GM12878 (cell line): ENCODE results near the gene USP21. TPM values are rescaled to one million over a fixed set of nuclear protein-coding genes. Genes with fewer than 3 reads are reported as not detected.

Experiments
- CBX5 ChIP-seq: sonication (generic); IDR thresholded peaks from 2 replicates; pipeline ENCODE4 v1.6.1; 2016; ENCODE audit warnings: low read depth, moderate library complexity, mild to moderate bottlenecking, inconsistent platforms
- CHD2 ChIP-seq: IDR thresholded peaks from 2 replicates; pipeline ENCODE4 v1.6.1; 2011; ENCODE audit warnings: low read depth, low read length, improper control_type of control experiment, borderline replicate concordance
- HDGF ChIP-seq: fragments of 450-650 bp; IDR thresholded peaks from 2 replicates; pipeline ENCODE4 v1.6.1; 2016; ENCODE audit warnings: antibody characterized with exemption
- JUNB ChIP-seq: IDR thresholded peaks from 2 replicates; pipeline ENCODE4 v1.6.1; 2016; ENCODE audit warnings: antibody characterized with exemption, mild to moderate bottlenecking
- MEF2A ChIP-seq: IDR thresholded peaks from 2 replicates; pipeline ENCODE4 v1.6.1; 2011; ENCODE audit warnings: low read depth, mild to moderate bottlenecking, low read length, moderate library complexity; ENCODE audit not compliant: insufficient read depth
- MYB ChIP-seq: fragments of 150-350 bp; IDR thresholded peaks from 2 replicates; pipeline ENCODE4 v1.6.1; 2014; ENCODE audit warnings: mild to moderate bottlenecking, low read depth, low read length, borderline replicate concordance
- NFXL1 ChIP-seq: fragments of 450-650 bp; IDR thresholded peaks from 2 replicates; pipeline ENCODE4 v1.6.1; 2017; ENCODE audit warnings: antibody characterized with exemption, mild to moderate bottlenecking, borderline replicate concordance
- NR2F1 ChIP-seq: fragments of 450-650 bp; conservative IDR thresholded peaks from 2 replicates; pipeline ENCODE4 v1.6.1; 2017; ENCODE audit warnings: mild to moderate bottlenecking
- RCOR1 ChIP-seq: conservative IDR thresholded peaks from 2 replicates; pipeline ENCODE4 v1.6.1; 2012; ENCODE audit warnings: low read depth, low read length, improper control_type of control experiment
- SMARCA5 ChIP-seq: fragments of 450-650 bp; IDR thresholded peaks from 2 replicates; pipeline ENCODE4 v1.6.1; 2017; ENCODE audit warnings: mild to moderate bottlenecking
- SRF ChIP-seq, 2 experiments: IDR thresholded peaks; 2 replicates each; pipeline ENCODE4 v1.6.1; 2011; ENCODE audit warnings: low read depth in 2 of 2, low read length in 2 of 2, mild to moderate bottlenecking in 1 of 2, moderate library complexity in 1 of 2
- TBL1XR1 ChIP-seq: IDR thresholded peaks from 2 replicates; pipeline ENCODE4 v1.6.1; 2012; ENCODE audit warnings: low read depth, low read length, improper control_type of control experiment
- YY1 ChIP-seq: IDR thresholded peaks from 2 replicates; pipeline ENCODE4 v1.6.1; 2011; ENCODE audit warnings: low read depth, mild to moderate bottlenecking, low read length
- ZBED1 ChIP-seq: IDR thresholded peaks from 2 replicates; pipeline ENCODE4 v1.6.1; 2016; ENCODE audit warnings: borderline replicate concordance
- ZNF384 ChIP-seq: IDR thresholded peaks from 2 replicates; pipeline ENCODE4 v1.6.1; 2012; ENCODE audit warnings: low read depth, mild to moderate bottlenecking, low read length, improper control_type of control experiment, borderline replicate concordance
- polyA plus RNA-seq, 11 experiments: library from polyadenylated mRNA; depleted of rRNA in 4 of 11; unstranded in 6 of 11; stranded (reverse) in 5 of 11; fragments of >200 nt; fragmentation: Nextera tagmentation in 4 of 11; fragmentation: Illumina TruSeq in 1 of 11; extraction: Ambion mirVana in 4 of 11; extraction: Trizol in 1 of 11; gene quantifications; 1 replicate in 1 of 11; 2 replicates in 10 of 11; pipeline versions ENCODE4 v1.2.1 to v1.2.3, GENCODE V29; 2011 to 2016; ENCODE audit warnings: inconsistent platforms in 2 of 11, missing spikeins in 2 of 11, low read depth in 1 of 11
- total RNA-seq, 4 experiments: library from RNA; depleted of rRNA in 3 of 4; stranded (reverse); fragments of >200 nt in 3 of 4; fragmentation: Illumina TruSeq in 1 of 4; extraction: Trizol in 1 of 4; gene quantifications; 2 replicates each; pipeline versions ENCODE4 v1.2.1 to v1.2.3, GENCODE V29; 2013 to 2021
- TF ChIP-seq, protein P1 (sequence below): fragments of 450-650 bp; IDR thresholded peaks from 2 replicates; pipeline ENCODE4 v1.6.1; 2016; ENCODE audit warnings: mild to moderate bottlenecking, moderate library complexity, borderline replicate concordance
- TF ChIP-seq, protein P2 (sequence below): fragments of 450-650 bp; IDR thresholded peaks from 2 replicates; pipeline ENCODE4 v1.6.1; 2017; ENCODE audit warnings: mild to moderate bottlenecking, moderate library complexity
- TF ChIP-seq, protein P3 (sequence below): fragments of 150-350 bp; IDR thresholded peaks from 2 replicates; pipeline ENCODE4 v1.6.1; 2016; ENCODE audit warnings: low read depth, low read length
- TF ChIP-seq, protein P4 (sequence below): IDR thresholded peaks from 2 replicates; pipeline ENCODE4 v1.6.1; 2011; ENCODE audit warnings: low read depth, low read length, improper control_type of control experiment, borderline replicate concordance

The USP21 gene
- total and polyA plus RNA-seq, 10 of the 15 experiments (the other 5 are each of a cell fraction or from before 2014, with no cell fraction given): 3.2 to 28.6 (median 16.6) TPM

DNA sequence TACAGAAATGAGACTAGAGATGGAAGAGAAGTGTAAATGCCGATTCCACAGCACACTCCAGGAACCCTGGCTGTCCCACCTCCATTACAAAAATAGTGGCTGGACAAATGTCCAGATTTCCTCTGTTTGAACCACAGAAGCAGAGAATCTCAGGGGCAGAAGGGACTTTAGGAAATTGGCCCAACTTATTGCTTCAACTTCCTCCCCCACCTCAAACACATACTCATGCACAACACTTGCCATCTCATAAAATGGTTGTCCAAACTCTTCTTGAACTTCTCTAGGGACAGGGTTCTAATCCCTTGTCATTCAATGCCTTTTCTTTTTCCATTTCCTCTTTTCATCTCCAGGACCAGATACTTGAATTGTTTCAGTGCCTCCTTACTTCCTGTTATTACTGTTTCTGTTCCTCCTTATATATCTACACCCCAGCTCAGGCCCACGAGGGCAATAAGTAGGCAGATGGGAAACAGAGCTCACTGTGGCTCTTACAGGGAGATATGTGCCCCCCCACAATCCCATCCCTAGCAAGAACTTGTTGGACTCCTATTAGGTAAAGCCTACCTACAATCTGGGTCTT, 26.5 kb downstream of the USP21 start (continued):
- TF ChIP-seq, protein P1, sequence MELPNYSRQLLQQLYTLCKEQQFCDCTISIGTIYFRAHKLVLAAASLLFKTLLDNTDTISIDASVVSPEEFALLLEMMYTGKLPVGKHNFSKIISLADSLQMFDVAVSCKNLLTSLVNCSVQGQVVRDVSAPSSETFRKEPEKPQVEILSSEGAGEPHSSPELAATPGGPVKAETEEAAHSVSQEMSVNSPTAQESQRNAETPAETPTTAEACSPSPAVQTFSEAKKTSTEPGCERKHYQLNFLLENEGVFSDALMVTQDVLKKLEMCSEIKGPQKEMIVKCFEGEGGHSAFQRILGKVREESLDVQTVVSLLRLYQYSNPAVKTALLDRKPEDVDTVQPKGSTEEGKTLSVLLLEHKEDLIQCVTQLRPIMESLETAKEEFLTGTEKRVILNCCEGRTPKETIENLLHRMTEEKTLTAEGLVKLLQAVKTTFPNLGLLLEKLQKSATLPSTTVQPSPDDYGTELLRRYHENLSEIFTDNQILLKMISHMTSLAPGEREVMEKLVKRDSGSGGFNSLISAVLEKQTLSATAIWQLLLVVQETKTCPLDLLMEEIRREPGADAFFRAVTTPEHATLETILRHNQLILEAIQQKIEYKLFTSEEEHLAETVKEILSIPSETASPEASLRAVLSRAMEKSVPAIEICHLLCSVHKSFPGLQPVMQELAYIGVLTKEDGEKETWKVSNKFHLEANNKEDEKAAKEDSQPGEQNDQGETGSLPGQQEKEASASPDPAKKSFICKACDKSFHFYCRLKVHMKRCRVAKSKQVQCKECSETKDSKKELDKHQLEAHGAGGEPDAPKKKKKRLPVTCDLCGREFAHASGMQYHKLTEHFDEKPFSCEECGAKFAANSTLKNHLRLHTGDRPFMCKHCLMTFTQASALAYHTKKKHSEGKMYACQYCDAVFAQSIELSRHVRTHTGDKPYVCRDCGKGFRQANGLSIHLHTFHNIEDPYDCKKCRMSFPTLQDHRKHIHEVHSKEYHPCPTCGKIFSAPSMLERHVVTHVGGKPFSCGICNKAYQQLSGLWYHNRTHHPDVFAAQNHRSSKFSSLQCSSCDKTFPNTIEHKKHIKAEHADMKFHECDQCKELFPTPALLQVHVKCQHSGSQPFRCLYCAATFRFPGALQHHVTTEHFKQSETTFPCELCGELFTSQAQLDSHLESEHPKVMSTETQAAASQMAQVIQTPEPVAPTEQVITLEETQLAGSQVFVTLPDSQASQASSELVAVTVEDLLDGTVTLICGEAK: peak; percentile 15; the same call in 1 of the 2 replicates
- TF ChIP-seq NFXL1: no peak
- no peak for TF ChIP-seq JUNB
- TF ChIP-seq TBL1XR1: no peak
- TF ChIP-seq, protein P2, sequence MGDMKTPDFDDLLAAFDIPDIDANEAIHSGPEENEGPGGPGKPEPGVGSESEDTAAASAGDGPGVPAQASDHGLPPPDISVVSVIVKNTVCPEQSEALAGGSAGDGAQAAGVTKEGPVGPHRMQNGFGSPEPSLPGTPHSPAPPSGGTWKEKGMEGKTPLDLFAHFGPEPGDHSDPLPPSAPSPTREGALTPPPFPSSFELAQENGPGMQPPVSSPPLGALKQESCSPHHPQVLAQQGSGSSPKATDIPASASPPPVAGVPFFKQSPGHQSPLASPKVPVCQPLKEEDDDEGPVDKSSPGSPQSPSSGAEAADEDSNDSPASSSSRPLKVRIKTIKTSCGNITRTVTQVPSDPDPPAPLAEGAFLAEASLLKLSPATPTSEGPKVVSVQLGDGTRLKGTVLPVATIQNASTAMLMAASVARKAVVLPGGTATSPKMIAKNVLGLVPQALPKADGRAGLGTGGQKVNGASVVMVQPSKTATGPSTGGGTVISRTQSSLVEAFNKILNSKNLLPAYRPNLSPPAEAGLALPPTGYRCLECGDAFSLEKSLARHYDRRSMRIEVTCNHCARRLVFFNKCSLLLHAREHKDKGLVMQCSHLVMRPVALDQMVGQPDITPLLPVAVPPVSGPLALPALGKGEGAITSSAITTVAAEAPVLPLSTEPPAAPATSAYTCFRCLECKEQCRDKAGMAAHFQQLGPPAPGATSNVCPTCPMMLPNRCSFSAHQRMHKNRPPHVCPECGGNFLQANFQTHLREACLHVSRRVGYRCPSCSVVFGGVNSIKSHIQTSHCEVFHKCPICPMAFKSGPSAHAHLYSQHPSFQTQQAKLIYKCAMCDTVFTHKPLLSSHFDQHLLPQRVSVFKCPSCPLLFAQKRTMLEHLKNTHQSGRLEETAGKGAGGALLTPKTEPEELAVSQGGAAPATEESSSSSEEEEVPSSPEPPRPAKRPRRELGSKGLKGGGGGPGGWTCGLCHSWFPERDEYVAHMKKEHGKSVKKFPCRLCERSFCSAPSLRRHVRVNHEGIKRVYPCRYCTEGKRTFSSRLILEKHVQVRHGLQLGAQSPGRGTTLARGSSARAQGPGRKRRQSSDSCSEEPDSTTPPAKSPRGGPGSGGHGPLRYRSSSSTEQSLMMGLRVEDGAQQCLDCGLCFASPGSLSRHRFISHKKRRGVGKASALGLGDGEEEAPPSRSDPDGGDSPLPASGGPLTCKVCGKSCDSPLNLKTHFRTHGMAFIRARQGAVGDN: peak; percentile 69
- TF ChIP-seq, protein P3, sequence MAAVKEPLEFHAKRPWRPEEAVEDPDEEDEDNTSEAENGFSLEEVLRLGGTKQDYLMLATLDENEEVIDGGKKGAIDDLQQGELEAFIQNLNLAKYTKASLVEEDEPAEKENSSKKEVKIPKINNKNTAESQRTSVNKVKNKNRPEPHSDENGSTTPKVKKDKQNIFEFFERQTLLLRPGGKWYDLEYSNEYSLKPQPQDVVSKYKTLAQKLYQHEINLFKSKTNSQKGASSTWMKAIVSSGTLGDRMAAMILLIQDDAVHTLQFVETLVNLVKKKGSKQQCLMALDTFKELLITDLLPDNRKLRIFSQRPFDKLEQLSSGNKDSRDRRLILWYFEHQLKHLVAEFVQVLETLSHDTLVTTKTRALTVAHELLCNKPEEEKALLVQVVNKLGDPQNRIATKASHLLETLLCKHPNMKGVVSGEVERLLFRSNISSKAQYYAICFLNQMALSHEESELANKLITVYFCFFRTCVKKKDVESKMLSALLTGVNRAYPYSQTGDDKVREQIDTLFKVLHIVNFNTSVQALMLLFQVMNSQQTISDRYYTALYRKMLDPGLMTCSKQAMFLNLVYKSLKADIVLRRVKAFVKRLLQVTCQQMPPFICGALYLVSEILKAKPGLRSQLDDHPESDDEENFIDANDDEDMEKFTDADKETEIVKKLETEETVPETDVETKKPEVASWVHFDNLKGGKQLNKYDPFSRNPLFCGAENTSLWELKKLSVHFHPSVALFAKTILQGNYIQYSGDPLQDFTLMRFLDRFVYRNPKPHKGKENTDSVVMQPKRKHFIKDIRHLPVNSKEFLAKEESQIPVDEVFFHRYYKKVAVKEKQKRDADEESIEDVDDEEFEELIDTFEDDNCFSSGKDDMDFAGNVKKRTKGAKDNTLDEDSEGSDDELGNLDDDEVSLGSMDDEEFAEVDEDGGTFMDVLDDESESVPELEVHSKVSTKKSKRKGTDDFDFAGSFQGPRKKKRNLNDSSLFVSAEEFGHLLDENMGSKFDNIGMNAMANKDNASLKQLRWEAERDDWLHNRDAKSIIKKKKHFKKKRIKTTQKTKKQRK: no peak
- no peak for TF ChIP-seq CHD2
- no peak for TF ChIP-seq YY1
- TF ChIP-seq MYB: no peak
- no peak for TF ChIP-seq ZNF384
- TF ChIP-seq SRF (IDR thresholded peaks at IDR 0.05; ENCODE audit: low read depth in 2 of 2, low read length in 2 of 2): no peak
- TF ChIP-seq, protein P4, sequence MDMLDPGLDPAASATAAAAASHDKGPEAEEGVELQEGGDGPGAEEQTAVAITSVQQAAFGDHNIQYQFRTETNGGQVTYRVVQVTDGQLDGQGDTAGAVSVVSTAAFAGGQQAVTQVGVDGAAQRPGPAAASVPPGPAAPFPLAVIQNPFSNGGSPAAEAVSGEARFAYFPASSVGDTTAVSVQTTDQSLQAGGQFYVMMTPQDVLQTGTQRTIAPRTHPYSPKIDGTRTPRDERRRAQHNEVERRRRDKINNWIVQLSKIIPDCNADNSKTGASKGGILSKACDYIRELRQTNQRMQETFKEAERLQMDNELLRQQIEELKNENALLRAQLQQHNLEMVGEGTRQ: no peak
- TF ChIP-seq CBX5: no peak
- no peak; the same call in none of the 2 replicates for TF ChIP-seq HDGF
- no peak for TF ChIP-seq MEF2A
- TF ChIP-seq RCOR1: 0 out of 2 replicates have a peak, but pooled peaks have one; percentile 54
- TF ChIP-seq SMARCA5: peak; percentile 89
- TF ChIP-seq ZBED1: no peak
- TF ChIP-seq NR2F1: no peak
